ENCODE data around the gene MCU. TPM values are rescaled to one million over a fixed set of nuclear protein-coding genes. Genes with fewer than 3 reads are reported as not detected.

The MCU gene
- total RNA-seq, 1 experiment from 2014 or later = 37.2 TPM

- no peak for TF ChIP-seq ZNF532 (CRISPR knock-in tag; IDR thresholded peaks at IDR 0.05; ENCODE audit: borderline replicate concordance)
- no peak for TF ChIP-seq MAX (CRISPR knock-in tag; IDR thresholded peaks at IDR 0.05)
- no peak for TF ChIP-seq FOXP4 (CRISPR knock-in tag; IDR thresholded peaks at IDR 0.05)
Measured at GRCh38 chr10:72793752-72794151, 101.8 kb downstream of the MCU start (continued).

- H3K4me1 Mint-ChIP-seq = peaks cover 54% of the 10 kb centered on the region
- no peaks in the 10 kb centered on the region for H3K9me3 Mint-ChIP-seq
- no peaks in the 10 kb centered on the region for H3K27me3 Mint-ChIP-seq (ENCODE audit: low read depth)
- ATAC-seq (no peak; the same call in 1 of the 2 replicates), DNase-seq (ENCODE audit: low spot score) (no peak)
- no peak overlapping the region for H3K4me3 Mint-ChIP-seq
- ChIA-PET CTCF (interaction anchor here (1.6 kb wide), 1 partner anchor 40 kb away, joined by 7 read pairs; no protein-coding TSS in a partner anchor), POLR2A (interaction anchor here (0.6 to 1.5 kb wide), 2 partner anchors 241 to 367 kb away, joined by 3 read pairs; no protein-coding TSS in a partner anchor)
- H3K36me3 Mint-ChIP-seq = no peaks in the 10 kb centered on the region
- H3K27ac Mint-ChIP-seq = peak overlapping the region; percentile 77
- no peak for TF ChIP-seq ATF3 (CRISPR knock-in tag; conservative IDR thresholded peaks at IDR 0.05)
- no peak for TF ChIP-seq OVOL2 (CRISPR knock-in tag; IDR thresholded peaks at IDR 0.05; ENCODE audit: borderline replicate concordance)
- no peak for TF ChIP-seq EMX1 (CRISPR knock-in tag; IDR thresholded peaks at IDR 0.05)
- TF ChIP-seq ZNF512 (CRISPR knock-in tag; IDR thresholded peaks at IDR 0.05; ENCODE audit: borderline replicate concordance) = no peak
- TF ChIP-seq MXD4 (CRISPR knock-in tag; IDR thresholded peaks at IDR 0.05; ENCODE audit: borderline replicate concordance) = no peak
- TF ChIP-seq JUN (CRISPR knock-in tag; IDR thresholded peaks at IDR 0.05) = no peak
- TF ChIP-seq SP1 (CRISPR knock-in tag; conservative IDR thresholded peaks at IDR 0.05) = no peak
- TF ChIP-seq ZNF232 (CRISPR knock-in tag; IDR thresholded peaks at IDR 0.05) = no peak
- no peak for TF ChIP-seq ZNF396 (CRISPR knock-in tag; IDR thresholded peaks at IDR 0.05; ENCODE audit: borderline replicate concordance)
- TF ChIP-seq USF1 (CRISPR knock-in tag; IDR thresholded peaks at IDR 0.05) = no peak
- no peak for TF ChIP-seq ZNF671 (CRISPR knock-in tag; IDR thresholded peaks at IDR 0.05)
- TF ChIP-seq ATF6 (CRISPR knock-in tag; IDR thresholded peaks at IDR 0.05) = no peak
- TF ChIP-seq ZMAT4 (CRISPR knock-in tag; IDR thresholded peaks at IDR 0.05) = no peak
- no peak for TF ChIP-seq GTF2I (CRISPR knock-in tag; conservative IDR thresholded peaks at IDR 0.05)
- TF ChIP-seq TEAD4 (CRISPR knock-in tag; IDR thresholded peaks at IDR 0.05) = no peak
Measured at GRCh38 chr10:72794260-72794659, 102.3 kb downstream of the MCU start.
